Stimulated activated CD4-positive, alpha-beta T cell treated with anti-CD3 and anti-CD28 coated beads, TNF-alpha, amount 100 ng/mL, for 1 hour (primary cell): ENCODE results near the gene MLLT6.

Source experiments
- DNase-seq, 3 donors: peaks; one replicate each; pipeline ENCODE4 v3.0.0-alpha.2; 2020; ENCODE audit warnings: low read depth in 3 of 3, low spot score in 1 of 3

Gene MLLT6

GRCh38 chr17:38706505-38707216 is 1.6 kb downstream of the MLLT6 start:
- DNase-seq = peak in 1 of 3 donors; percentile 32

DNA sequence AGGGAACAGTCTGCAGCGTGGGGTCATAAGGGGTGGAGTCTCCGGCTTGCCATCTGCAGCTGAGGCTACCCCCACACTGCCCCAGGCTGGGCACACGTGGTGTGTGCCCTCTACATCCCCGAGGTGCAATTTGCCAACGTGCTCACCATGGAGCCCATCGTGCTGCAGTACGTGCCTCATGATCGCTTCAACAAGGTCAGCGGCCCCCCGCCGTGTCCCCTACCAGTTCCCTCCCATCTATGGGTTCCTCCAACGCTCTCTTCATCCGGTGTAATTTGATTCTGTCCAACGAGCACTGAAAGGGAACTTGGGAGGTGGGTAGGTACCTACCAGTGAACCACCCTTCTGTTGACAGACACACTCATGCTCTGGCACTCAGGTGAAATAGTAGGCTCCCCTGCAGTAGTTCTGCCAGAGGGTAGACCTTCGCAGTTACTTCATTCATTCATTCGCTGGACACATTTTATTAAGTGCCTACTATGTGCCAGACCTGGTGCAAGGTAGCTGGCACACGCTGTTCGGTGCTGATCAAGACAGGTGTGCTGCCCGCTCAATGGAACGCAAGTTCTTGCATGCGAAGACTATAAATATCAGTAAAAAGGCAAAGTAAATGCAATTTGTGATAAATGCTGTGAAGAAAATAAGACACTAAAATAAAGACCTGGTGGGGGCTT is 2.7 kb downstream of the MLLT6 start:
- no peak for DNase-seq

- DNase-seq = no peak
Observed at GRCh38 chr17:38709104-38709820, 4.2 kb downstream of the MLLT6 start.

- no peak for DNase-seq
Observed at GRCh38 chr17:38709864-38710603, 5.0 kb downstream of the MLLT6 start.

DNA sequence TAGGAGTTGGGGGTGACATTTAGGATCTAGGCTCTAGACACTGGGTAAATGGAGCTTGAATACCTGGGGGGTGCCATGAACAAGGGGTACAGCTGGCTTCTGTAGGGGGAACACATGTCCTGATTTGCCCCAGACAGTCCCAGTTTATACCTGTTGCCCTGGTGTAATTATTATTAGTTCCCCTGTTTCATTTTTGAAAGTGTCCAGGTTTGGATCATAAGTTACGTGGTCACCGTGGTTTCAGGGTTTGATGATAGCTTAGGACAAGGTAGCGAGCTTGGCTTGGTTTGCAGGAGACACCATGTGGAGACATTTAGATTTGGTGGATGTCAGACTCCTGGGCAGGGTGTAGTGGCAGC is 5.5 kb downstream of the MLLT6 start:
- no peak for DNase-seq

- DNase-seq = no peak
Observed at GRCh38 chr17:38710985-38711384, 5.9 kb downstream of the MLLT6 start.

DNA sequence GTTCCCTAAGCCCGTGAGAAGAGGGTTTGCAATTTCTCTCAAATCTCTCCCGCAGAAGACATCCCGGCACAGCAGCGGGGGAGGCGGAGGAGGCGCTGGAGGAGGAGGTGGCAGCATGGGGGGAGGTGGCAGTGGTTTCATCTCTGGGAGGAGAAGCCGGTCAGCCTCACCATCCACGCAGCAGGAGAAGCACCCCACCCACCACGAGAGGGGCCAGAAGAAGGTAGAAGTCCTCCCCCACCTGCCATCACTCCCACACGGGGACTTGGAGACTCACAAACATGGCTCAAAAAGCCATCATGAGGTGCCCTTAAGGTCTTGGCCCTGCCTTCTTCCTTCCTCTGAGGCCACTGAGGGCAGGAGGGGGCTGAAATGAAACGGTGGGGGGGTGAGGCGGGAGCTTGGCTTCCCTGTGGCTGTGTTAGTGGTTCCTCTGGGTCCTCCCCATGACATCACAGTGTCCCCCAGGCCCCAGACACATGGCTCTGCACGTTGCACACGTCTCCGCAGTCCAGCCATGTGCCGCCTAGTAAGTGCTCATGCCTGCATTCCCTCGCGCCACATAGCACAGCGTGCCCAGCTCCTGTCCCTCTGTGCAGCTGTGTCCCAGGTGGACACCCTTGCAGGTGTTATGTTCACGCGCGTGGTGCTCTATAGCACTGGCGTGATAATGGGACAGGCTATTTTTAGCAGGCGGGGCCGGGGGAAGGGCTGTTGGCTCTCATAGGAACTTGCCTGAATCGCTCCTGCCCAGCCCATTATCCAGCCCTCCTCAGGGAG is 6.9 kb downstream of the MLLT6 start:
- no peak for DNase-seq

- DNase-seq = no peak
Observed at GRCh38 chr17:38712593-38712992, 7.5 kb downstream of the MLLT6 start.

DNA sequence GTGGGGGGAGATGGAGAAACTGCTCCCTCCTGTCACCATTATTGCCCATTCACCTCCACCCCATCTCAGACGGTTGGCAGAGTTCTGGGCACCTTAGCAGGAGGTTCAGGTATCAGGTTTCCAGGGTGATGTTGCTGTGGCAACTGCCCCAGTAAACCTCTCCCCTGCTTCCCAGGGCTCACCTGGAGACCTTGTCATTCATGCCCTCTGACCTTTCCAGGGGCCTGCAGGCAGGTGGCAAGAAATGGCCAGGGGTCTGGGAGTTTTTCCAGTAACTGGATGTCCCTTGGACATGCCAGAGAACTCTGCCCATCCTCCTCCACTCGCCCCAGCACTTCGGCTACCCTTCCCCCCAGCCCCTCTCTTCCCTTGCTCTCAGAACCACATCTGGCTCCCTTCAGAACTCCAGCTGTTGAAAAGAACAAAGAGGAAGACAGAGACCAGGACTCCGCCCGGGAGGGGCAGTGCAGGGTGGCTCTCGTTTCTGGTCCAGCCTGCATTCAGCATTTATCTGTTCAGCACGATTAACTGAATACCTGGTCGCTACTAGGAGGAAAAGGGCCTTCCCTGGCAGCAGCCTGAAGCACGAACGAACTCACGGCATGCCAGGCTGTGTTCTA is 8.5 kb downstream of the MLLT6 start:
- no peak for DNase-seq

GRCh38 chr17:38715216-38715943 is 10.3 kb downstream of the MLLT6 start:
- DNase-seq = no peak

DNA sequence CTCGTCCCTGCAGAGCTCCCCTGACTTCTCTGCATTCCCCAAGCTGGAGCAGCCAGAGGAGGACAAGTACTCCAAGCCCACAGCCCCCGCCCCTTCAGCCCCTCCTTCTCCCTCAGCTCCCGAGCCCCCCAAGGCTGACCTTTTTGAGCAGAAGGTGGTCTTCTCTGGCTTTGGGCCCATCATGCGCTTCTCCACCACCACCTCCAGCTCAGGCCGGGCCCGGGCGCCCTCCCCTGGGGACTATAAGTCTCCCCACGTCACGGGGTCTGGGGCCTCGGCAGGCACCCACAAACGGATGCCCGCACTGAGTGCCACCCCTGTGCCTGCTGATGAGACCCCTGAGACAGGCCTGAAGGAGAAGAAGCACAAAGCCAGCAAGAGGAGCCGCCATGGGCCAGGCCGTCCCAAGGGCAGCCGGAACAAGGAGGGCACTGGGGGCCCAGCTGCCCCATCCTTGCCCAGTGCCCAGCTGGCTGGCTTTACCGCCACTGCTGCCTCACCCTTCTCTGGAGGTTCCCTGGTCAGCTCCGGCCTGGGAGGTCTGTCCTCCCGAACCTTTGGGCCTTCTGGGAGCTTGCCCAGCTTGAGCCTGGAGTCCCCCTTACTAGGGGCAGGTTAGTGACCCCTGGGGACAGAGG is 11.4 kb downstream of the MLLT6 start:
- no peak for DNase-seq

- no peak for DNase-seq
Observed at GRCh38 chr17:38717139-38717745, 12.2 kb downstream of the MLLT6 start.

DNA sequence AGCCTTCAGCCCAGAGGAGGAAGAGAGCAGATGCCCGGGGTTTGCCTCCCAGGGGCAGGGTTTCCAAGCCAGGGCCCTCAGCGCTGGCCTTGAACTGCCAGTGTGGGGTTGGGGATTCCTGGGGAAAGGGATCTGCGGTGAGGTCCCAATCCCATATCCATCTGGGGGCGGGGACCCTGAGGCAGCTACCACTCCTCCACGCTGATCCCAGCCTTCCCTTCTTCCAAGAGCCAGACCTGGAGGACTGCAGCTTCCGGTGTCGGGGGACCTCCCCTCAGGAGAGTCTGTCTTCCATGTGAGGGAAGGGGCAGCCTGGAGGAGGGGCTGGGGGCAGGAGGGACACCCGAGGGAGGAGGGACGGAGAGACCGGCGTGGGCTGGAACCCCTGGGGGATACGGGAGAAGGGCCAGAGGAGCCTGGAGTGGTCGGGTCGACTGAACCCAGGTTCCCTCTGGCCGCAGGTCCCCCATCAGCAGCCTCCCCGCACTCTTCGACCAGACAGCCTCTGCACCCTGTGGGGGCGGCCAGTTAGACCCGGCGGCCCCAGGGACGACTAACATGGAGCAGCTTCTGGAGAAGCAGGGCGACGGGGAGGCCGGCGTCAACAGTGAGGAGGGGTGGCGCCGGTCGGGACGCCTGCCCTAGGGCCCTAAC is 14.3 kb downstream of the MLLT6 start:
- DNase-seq = no peak

GRCh38 chr17:38719943-38720641 is 15.0 kb downstream of the MLLT6 start:
- no peak for DNase-seq

DNA sequence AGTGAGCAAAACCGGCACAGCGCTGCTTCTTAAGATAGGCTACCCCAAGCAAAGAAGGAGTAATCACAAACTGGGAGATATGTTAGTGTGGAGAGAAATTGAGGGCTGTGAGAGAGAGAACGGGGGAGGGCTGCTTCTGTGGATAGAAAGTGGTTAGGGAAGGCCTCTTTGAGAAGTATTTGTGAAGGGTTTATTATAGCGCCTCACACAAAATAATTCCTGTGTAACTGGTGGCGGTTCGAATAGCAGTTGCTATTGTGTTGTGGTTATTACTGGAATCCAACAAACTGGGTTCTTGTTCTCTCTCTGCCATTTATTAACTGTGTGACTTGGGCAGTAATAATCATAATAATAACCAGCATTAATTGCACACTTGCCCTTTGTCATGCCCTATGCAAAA is 15.9 kb downstream of the MLLT6 start:
- DNase-seq = no peak

- DNase-seq = no peak
Observed at GRCh38 chr17:38721802-38722201, 16.7 kb downstream of the MLLT6 start.

- DNase-seq = no peak
Observed at GRCh38 chr17:38724337-38724988, 19.4 kb downstream of the MLLT6 start.
